ENCODE measurements around the gene OSBPL1A.

Gene OSBPL1A

DNA sequence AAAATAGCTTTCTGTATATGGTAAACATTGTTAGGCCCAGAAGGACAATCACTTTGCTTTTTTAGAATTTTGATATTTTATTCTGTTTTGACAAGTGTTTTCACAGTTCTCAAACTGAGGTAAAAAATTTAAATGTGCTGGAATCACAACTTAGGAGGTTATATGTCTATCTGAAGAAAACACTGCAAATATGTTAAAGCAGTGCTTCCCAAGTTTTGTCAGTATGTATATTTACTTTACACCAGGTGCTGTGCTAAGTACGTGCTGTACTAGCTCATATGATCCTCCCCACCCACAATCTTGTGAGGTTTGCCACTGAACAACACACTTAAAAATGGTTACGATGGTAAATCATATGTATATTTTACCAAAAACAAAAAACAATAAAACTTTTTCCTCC lies 134.6 kb downstream of the OSBPL1A start:
- no peak for DNase-seq

DNA sequence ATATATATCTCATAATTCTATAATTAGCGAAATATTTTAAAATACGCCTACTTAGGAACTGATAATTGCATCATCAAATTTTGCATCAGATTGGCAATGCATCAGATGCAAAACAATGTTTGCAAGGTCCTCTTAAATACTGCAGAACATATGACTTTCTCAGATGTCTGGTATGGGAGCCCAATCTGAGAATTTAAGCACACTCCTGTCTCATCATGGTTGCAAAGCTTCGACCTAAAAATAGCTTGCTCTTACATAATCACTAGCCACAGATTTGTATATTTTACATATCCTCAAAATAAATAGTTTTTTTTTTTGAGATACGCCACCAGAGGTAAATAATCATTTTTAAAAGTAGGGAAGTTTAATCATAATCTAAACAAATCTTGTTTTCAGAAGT lies 135.5 kb downstream of the OSBPL1A start:
- no peak for DNase-seq

DNA sequence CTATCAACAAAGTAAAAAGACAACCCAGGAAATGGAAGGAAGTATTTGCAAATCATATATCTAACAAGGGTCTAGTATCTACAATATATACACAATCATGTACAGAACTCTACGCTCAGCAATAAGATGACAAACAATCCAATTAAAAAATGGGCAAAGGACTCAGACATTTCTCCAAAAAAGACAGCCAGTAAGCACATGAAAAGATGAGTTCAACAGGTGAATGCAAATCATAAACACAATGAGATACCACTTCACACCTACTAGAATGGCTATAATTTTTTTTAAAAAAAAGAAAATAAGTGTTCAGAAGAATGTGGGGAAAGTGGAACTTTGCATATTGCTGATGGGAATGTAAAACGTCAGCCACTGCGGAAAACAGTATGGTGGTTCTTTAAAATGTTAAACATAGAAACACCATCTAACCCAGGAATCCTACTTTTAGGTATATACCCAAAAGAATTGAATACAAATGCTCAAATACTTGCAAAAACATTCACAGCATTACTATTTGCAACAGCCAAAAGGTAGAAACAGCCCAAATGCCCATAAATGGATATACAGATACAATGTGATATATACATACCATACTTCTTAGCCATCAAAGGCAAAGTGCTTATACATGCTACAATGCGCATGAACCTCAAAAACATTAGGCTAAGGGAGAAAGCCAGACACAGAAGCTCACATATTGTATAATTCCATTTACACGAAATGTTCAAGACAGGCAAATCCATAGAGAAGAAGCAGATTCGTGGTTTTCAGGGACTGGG lies 137.6 kb downstream of the OSBPL1A start:
- DNase-seq, result no peak

DNA sequence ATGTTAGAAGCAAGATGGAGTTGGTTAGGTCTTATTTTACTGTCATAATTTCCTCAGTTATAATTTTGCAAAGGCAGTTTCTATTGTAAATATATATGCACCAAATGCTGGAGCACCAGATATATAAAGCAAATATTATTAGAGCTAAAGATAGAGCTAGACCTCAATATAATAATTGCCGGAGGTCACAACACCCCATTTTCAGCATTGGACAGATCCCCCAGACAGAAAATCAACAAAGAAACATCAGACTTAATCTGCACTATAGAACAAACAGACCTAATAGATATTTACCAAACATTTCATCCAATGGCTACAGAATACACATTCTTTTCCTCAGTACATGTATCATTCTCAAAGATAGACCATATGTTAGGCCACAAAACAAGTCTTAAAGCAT lies 143.6 kb downstream of the OSBPL1A start:
- no peak for DNase-seq

DNA sequence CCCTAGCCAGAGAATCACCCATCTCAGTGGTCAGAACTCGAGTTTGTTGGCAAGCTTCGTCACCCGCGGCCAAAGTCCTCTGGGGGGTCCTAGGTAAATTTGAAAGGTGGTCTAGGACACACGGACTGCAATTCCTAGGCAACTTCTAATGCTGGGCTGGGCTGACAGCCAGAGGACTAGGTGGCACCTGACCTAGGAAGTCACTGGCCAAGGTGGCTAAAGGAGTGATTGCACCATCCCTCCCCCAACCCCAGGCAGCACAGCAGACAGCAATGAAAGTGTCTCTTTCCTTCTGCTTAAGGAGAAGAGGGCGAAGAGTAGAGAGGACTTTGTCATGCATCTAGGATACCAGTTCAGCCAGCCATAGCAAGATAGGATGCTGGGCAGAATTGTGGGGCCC lies 147.9 kb downstream of the OSBPL1A start:
- DNase-seq, result no peak

DNA sequence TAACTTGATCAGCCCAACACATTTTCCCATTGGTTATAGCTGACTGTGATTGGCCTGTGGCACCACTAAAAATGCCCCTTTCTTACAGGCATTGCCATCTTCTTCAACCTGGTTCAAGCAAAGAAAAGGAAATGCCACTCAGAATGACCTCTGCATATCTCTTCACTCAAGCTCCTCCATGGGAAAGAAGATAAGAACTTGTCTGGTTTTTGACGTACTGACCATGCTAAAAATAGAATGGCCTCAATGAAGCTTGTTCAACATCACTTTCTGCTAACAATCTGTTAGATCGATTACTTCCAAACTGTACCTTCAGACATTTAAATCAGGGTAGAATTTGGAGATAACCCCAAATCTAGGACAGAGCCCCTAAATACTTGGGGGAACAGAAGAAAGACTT lies 149.3 kb downstream of the OSBPL1A start:
- no peak for DNase-seq

DNA sequence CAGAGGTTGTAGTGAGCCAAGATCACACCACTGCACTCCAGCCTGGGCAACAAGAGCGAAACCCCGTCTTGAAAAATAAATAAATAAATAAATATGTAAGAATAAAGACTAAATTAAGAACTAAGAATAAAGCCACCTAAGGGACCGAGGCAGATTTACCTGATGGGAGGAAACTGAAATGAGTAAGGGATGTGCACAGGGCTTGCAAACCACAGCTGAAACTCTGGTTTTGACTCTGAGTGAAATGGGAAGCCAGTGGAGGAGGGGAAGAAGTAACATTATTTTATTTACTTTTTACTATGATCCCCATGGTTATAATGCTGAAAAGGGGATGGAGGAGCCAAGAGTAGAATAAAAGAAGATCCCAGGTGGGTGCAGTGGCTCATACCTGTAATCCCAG lies 151.5 kb downstream of the OSBPL1A start:
- DNase-seq, result no peak

DNA sequence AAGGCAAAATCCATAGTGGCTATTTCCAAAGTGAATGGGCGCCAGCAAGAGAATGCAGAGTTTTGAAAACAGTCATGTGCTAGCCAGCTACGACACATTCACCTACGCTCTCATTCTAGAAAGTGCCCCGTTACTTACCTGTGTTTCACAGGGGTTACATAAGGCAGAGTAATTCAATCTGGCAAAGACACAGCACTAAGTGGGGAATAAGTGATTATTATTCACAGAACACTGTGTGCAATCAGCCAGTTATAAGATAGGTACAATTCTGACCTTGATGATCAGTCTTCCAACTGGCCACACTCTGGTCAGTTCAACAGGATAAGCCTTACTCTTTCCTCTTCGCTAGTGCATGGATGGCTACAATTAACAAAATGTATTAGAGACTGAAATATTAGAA lies 152.9 kb downstream of the OSBPL1A start:
- no peak for DNase-seq

DNA sequence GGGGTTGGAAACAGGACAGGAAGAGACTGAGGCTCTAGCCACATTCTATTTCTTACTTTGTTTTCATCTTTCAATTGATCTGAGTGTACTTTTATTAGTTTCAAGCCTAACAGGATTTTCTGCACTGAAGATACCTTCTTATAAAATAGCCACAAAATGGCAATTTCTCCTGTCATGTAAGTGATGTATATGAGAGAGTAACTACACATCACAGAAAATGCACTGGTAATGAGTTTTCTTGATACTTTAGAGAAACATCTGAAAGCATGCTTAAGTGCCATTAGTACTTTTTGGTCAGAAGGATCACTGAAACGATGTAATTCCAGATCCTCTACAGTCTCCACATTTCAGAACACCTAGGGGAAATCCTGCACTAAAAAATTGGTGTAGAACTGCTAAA lies 153.9 kb downstream of the OSBPL1A start:
- no peak for DNase-seq

DNA sequence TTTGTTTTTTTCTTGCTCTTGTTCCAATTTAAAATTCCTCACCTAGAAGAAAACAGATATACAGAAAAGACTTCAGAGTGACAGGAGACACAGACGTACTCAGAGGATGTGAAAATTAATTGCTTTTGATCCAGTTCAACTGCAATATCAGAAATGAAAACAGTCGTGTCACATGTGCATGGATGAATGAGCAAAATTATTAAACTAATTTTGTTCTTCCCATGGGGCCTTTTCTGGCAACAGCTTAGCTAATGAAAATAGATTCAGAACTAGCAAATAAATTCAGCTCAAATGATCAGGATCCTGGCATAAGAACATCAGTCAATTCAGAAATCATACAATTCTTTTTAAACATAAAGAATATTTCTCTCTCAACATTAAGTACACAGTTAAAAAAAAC lies 158.3 kb downstream of the OSBPL1A start:
- DNase-seq, result no peak

DNA sequence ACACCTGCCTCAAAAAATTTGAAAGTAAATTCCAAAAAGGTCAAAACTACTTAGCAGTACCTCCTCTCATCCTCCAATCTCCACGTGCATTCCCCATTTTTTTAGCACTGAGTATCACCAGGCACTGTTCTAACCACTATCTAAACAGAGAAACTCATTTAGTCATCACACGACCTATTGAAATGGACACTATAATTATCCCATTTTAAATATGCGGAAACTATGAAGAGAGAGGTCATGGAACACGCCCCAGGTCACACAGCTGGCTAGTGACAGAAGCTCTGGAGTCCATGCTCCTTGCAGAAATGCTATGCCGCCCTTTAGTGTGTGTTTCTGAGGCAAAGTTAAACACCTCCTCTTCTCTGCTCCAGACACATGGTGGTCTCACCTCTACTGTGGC lies 159.2 kb downstream of the OSBPL1A start:
- no peak for DNase-seq

DNA sequence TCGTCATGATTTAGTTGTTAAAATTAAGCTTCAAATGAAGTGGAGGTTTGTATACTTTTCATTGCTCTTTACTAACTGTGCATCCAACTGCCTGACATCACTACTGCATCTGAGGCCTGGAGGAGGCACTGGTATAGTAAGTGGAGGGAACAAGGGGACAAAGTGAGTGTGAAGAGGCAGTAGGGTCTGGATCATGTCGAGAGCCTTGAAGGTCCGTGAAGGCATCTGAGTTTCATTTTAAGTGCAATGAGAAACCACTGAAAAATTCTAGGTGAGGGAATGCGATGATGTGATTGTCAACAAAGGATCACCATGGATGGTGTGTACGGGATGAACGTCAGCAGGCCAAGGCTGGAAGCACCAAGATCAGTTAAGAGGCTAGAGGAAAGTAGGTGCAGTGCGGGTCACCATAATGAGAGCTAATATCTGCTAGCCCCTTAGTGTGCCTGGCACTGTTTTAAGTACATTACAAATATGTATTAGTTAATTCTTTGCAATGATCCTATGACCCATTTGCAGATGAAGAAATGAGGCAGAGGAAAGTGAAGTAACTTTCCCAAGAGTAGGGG lies 162.7 kb downstream of the OSBPL1A start:
- DNase-seq, result no peak

DNA sequence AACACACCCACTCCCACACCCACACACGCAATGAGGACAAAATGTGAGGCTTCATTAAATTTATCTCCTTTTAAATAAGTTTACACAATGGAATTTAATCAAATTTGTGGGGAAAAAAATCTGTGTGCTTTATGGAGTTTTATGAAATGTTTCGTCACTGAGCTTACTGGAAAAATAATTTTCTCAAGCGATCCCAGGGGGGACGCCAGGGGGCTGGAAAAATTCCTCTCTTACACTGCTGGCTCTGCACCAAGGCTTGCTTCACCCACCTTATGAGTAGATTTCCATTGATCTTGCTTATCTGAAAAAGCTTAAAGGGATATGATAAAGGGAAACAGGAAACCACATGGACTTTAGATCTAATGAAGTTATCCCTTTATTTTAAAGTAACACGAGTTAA lies 163.3 kb downstream of the OSBPL1A start:
- no peak for DNase-seq

DNA sequence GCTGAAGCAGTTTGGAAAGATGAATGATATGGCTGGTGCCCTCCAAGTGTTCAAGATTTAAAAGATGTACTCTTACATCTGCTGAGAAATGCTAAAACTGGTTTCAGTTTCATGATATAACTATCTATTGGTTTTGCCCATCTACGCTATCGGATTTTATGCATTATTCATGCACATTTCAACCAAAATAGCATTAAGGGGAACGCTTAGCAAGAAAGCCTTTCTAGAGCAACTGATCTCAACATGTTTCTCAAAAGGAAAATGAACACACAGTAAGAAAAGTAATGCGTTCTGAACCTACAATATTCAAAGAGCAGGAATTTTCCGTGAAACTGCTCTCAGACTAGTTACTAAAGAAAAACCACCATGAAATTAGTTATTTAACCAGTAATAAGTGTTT lies 164.8 kb downstream of the OSBPL1A start:
- no peak for DNase-seq

DNA sequence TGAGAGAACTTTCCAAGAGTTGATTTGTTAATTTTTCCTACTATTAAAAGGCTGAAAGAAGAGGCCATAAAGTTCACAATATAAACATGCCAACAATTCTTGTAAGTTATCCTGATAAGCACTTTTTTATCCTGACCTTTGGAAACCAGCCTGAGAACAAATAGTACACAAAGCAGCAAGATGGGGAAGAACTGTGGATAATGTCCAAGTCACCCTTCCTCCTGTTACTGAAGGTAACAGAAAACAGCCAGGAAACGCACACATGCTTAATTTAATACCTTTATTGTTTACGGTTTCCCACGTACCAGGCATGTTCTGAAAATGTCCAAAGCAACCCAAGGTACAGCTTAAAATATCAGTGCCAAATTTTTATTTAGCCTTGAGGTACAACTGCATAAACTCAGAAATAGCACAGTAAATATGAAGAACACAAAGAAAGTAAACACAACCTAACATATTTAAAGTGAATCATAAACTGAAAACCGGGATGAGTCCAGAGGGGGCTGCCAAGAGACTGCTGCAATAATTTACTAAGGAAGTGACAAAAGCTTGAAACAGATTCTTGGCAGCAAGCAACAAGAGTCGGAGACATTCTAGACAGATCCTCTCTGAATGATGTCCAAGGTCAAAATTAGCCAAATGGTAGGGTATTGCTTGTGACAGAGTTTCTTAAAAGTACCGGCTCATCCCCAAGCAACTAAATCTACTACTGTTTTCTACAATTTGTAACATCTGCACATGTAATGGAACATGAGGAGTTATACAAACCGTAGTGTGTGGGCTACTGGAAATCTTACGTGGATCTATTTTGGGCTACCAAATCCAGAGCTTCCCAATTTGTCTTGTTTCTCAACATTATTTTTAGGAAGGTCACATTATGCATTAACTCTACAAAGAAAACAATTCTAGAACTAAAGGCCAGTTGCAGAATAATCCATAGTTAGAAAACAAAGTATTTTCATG lies 165.6 kb downstream of the OSBPL1A start:
- DNase-seq, result no peak

DNA sequence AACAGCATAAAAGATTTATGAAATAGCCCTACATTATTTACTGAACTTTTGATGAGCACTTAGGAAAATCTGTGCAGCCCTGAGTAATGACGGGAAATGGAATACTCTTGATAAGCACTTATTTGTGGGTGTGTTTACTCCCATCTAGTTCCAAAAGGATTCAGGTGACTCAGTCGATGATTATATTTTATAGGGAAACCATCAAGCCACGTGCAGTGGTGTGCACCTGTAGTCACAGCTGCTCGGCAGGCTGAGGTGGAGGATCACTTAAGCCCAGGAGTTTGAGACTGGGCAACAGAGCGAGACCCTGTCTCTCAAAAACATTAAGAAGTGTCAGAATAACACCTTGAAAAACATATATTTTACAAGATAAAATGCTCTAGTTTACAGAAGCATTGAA lies 166.9 kb downstream of the OSBPL1A start:
- no peak for DNase-seq

DNA sequence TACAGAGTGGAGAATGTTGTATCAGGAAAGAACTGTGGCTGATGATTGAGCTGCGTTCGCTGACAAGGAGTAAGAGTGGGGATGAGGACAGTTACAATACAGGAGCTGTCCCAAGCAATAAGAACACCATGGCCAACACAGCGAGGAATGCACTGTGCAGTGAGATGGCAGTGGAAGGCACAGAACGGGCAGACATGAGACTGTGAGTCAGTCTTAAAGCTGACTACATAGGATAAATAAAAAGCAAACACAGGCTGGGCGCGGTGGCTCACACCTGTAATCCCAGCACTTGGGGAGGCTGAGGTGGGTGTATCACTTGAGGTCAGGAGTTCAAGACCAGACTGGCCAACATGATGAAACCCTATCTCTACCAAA lies 169.0 kb downstream of the OSBPL1A start:
- no peak for DNase-seq

DNA sequence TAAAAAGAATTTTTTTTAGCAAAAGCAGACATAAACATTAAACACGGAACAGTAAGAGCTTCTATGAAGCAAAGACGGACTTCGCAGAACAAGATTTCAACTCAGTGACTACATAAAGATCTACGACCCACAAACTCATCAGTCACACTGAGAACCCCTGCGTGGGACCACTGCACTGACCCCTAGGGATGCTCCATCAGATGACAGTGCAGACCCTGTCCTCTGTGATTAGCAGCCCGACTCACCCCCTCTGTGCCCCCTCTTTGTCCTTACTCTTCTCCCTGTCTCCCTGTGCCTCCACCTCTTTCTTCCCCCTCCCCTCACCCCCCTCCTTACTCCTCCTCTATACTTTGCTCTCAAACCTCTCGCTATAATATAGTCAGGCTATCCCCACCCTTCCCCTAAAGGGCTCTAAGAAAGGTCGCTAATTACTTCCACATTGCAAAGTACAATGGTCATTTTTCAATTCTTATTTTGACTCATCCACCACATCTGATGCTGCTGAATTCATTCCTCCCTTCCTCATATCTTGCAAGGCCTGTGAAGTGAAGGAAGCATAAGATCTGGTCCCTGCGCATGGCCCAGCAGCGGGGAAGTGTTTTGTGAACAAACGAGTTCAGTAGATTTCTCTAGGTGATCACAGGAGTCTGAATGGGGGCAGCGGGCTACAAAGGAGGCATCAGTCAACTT lies 169.5 kb downstream of the OSBPL1A start:
- no peak for DNase-seq

DNA sequence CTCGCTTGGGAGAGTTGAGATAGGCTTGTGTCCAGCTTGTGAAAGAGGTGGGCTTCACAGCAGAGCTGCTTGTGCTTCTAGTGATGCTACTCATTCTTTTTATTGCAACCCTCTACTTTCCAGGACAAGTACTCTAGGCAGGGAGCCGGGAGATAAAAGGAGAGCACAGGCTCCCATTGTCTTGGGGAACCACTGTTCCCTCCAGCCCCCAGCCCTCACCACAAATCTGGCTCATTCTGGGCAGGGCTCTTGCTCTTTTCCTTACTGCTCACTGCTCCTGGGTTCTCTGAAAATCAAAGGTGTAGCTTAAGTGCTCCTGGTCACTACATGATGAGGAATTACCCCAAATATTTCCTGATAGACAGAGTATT lies 177.3 kb downstream of the OSBPL1A start:
- no peak for DNase-seq

DNA sequence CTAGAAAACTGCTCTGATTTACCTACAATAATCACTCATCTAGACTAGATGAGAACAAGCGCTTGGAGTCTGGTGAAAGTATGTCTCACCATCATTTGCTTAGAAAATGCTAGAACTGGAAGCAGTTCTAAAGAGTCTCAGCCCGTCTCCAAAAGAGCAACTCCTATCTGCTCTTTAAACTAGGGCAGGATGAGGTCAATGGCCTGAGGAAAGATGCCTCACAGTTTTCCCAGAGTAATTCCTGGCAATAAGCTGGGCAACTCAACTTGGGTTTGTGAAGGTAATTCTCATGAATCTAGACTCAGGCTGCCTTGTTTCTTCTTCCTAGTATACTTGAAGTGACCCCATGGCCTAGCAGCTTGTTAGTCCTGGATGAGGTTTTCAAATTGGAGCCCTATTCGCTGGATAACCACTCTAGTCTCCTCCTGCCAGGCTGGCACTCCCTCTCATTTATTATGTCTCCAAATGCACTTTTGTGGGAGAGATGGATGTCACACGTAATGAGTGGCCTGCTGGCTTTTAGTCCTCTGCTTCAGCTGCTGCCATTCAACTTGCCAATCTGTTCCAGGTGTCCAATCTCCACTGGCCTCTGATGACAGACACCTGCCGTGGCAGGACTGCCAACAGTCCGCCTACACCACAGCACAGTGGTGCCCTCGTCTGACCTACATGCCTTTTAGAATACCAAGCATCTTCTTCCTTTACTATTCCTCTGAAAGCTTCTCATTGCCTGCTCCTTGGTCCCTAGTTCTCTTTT lies 177.9 kb downstream of the OSBPL1A start:
- no peak for DNase-seq

DNA sequence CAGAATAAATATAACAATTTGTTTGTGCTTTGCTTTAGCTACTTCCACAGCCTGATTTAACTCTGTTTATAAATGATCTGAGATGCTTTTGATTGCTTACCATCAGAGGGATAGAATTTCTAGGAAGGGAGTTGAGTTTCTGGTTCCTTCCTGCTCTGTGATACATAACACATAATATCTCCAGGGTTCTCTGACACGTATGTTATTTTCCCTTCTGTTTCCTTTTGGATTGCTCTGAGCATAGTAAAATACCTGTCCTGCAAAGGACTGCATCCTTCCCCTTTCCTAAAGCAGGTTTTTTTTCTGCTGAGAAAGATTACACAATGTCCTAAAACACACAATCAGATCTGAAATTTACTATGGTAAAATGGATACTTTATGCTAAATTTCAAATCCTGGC lies 182.7 kb downstream of the OSBPL1A start:
- no peak for DNase-seq

DNA sequence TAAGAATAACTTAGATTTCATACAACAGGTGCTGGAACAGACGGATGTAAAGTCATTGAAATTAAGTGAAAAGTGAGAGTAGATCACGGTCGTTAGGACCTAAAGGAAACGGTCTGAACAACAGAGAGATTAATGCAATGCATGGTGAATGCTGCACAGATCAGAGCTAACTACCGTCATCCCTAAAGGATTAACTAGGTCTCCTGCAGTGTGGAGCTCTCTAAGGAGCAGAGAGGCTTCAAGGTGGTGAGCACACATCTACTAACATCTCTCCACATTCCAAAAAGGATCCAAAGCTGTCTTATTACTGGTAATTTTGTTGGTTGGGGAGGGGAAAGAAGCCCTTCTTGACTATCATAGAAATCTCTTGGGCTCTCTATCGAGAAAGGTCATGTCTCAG lies 183.5 kb downstream of the OSBPL1A start:
- DNase-seq, result no peak

DNA sequence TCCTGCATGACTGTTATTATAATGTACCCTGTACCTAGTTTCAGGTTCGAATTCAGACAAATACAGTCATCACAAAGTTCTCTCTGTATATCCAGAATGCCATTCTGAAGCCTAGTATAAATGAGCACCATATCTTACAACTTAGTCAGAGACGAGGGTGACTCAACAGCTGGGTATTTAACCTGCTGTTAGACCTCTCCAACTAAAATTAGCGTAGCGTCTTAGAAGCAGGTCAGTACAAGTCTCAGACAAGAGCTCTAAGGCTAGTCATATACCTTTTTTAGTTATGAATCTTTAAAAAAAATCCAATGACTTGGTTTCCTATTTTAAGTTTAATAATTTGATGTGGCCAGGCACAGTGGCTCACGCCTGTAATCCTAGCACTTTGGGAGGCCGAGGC lies 184.7 kb downstream of the OSBPL1A start:
- no peak for DNase-seq

Measured in stimulated activated CD8-positive, alpha-beta memory T cell treated with anti-CD3 and anti-CD28 coated beads, Interleukin-4, amount 100 ng/mL, for 48 hours (primary cell).